A673 (cell line): ENCODE data around the gene G6PC1. TPM values are rescaled to one million over a fixed set of nuclear protein-coding genes. Genes with fewer than 3 reads are reported as not detected.
"Not testable (repeated sequence)": the region's sequence is repeated elsewhere in the genome, so short reads cannot be mapped to it uniquely, and the experiment has no call there.

Experiments used
- BruUV-seq: library from RNA; stranded (reverse); fragments of 400-500 nt; replicated peaks from 2 replicates; lab custom pipeline; 2021; lab: Mats Ljungman, UMichigan
- CTCF ChIA-PET: fragments of 300-600 bp; sonication (Branson Sonifier 250); formaldehyde crosslinking; loops from one replicate; lab custom pipeline; 2022; ENCODE audit warnings: antibody characterized with exemption; lab: Charles Lee
- POLR2A ChIA-PET: fragments of 300-600 bp; sonication (Branson Sonifier 250); formaldehyde crosslinking; loops from one replicate; lab custom pipeline; 2022; ENCODE audit warnings: antibody characterized with exemption; ENCODE audit not compliant: low non-redundant PET; lab: Charles Lee
- DNase-seq: peaks from one replicate; pipeline ENCODE4 v3.0.0-alpha.2; 2015; ENCODE audit warnings: low spot score
- H3K27ac ChIP-seq: fragments of 200-600 bp; sonication (generic); 2 replicates; pipeline ENCODE4 v1.5.1; 2016; ENCODE audit warnings: mixed run types, low read depth, mild to moderate bottlenecking, mixed read lengths, antibody characterized with exemption, low read length; ENCODE audit not compliant: poor library complexity, severe bottlenecking
- H3K27me3 ChIP-seq: fragments of 200-600 bp; sonication (generic); replicated peaks from 2 replicates; pipeline ENCODE4 v1.6.1; 2017; ENCODE audit warnings: mixed run types, low read depth, mild to moderate bottlenecking, mixed read lengths, antibody characterized with exemption, low read length; ENCODE audit not compliant: insufficient read depth, poor library complexity
- H3K36me3 ChIP-seq: fragments of 200-600 bp; sonication (generic); 2 replicates; pipeline ENCODE4 v1.6.1; 2016; ENCODE audit warnings: mixed run types, mild to moderate bottlenecking, mixed read lengths, antibody characterized with exemption, low read length; ENCODE audit not compliant: insufficient read depth, poor library complexity, severe bottlenecking
- H3K4me1 ChIP-seq: fragments of 200-600 bp; sonication (generic); 2 replicates; pipeline ENCODE4 v1.6.1; 2017; ENCODE audit warnings: mixed run types, mild to moderate bottlenecking, mixed read lengths, antibody characterized with exemption, low read length; ENCODE audit not compliant: insufficient read depth, poor library complexity, severe bottlenecking
- H3K4me3 ChIP-seq: fragments of 200-600 bp; sonication (generic); 2 replicates; pipeline ENCODE4 v1.5.1; 2016; ENCODE audit warnings: low read depth, mixed run types, mild to moderate bottlenecking, mixed read lengths, low read length; ENCODE audit not compliant: poor library complexity, severe bottlenecking
- H3K9me3 ChIP-seq: fragments of 200-600 bp; sonication (generic); 2 replicates; pipeline ENCODE4 v1.6.1; 2016; ENCODE audit warnings: mixed run types, low read depth, mild to moderate bottlenecking, mixed read lengths, antibody characterized with exemption, low read length; ENCODE audit not compliant: poor library complexity, severe bottlenecking
- CTCF ChIP-seq: fragments of 300-800, 200-600 bp; sonication (generic); conservative IDR thresholded peaks from 2 replicates; pipeline ENCODE4 v1.5.1; 2017; ENCODE audit warnings: low read depth, mild to moderate bottlenecking, antibody characterized with exemption, low read length, moderate library complexity, mixed read lengths
- EZH2 ChIP-seq: fragments of 200-600 bp; sonication (generic); IDR thresholded peaks from 2 replicates; pipeline ENCODE4 v1.6.1; 2017; ENCODE audit warnings: borderline replicate concordance, low read depth, mild to moderate bottlenecking, mixed read lengths, antibody characterized with exemption, low read length; ENCODE audit not compliant: poor library complexity, severe bottlenecking
- intact Hi-C: fragments of 100-400 bp; cut with micrococcal nuclease; formaldehyde crosslinking; loops from one replicate; pipeline ENCODE4 v1.10.0; 2022; ENCODE audit not compliant: unreplicated experiment
- total RNA-seq: library from RNA; stranded (reverse); gene quantifications from 2 replicates; pipeline ENCODE4 v1.2.3, GENCODE V29; 2021

Gene G6PC1
- total RNA-seq, 1 experiment from 2014 or later: not detected

DNA sequence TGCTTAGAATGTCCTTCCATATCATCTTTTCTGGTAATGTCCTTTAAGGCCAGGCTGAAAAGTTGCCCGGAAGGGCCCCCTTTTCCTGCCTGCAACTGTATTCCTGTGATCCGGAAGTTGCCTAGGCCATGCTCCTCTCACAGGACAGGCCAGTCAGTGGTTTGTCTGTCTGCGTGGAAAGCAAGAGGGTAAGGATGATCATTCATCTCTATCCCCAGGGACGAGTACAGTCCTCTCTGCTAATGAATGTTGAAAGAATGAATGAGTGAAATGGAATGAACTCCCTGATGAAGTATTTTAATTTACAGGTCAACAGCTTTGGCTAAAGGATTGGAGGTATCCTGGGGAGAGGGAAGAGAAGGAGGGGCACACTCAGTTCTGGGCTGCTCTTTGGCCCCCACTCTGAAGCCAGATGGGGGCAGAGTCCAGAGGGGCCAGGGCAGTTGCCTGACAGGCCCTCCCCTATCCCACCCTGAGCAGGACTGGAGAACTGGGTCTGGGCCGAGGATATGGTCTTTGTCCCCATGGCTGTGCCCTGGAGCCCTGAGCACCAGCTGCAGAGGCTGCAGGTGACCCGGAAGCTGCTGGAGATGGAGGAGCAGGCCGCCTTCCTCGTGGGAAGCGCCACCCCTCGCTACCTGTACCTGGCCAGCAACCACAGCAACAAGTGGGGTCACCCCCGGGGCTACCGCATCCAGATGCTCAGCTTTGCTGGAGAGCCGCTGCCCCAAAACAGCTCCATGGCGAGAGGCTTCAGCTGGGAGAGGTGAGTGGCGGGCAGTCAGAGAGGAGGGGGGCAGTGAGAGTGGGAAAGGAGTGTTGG lies 46.4 kb upstream of the G6PC1 start:
- Histone ChIP-seq H3K27ac (no peak overlapping the region), H3K4me3 (no peak overlapping the region), H3K9me3 (no peaks in the 10 kb centered on the region), H3K4me1 (no peaks in the 10 kb centered on the region), H3K36me3 (no peaks in the 10 kb centered on the region), H3K27me3 (no peaks in the 10 kb centered on the region)
- ChIA-PET CTCF (no interaction called here), POLR2A (no interaction called here)
- no TSS peak for BruUV-seq
- intact Hi-C loops: no loop called here
- TF ChIP-seq CTCF (no peak), EZH2 (no peak)
- DNase-seq: no peak

GRCh38 chr17:42855048-42855596 lies 45.5 kb upstream of the G6PC1 start:
- no peaks in the 10 kb centered on the region for H3K4me1 ChIP-seq
- no peak overlapping the region for H3K4me3 ChIP-seq
- H3K27me3 ChIP-seq: no peaks in the 10 kb centered on the region
- no peaks in the 10 kb centered on the region for H3K36me3 ChIP-seq
- no peak for TF ChIP-seq EZH2
- no peak for TF ChIP-seq CTCF
- POLR2A ChIA-PET: no interaction called here
- DNase-seq: no peak
- CTCF ChIA-PET: no interaction called here
- no TSS peak for BruUV-seq
- no peak overlapping the region for H3K27ac ChIP-seq
- no peaks in the 10 kb centered on the region for H3K9me3 ChIP-seq
- intact Hi-C loops: no loop called here

DNA sequence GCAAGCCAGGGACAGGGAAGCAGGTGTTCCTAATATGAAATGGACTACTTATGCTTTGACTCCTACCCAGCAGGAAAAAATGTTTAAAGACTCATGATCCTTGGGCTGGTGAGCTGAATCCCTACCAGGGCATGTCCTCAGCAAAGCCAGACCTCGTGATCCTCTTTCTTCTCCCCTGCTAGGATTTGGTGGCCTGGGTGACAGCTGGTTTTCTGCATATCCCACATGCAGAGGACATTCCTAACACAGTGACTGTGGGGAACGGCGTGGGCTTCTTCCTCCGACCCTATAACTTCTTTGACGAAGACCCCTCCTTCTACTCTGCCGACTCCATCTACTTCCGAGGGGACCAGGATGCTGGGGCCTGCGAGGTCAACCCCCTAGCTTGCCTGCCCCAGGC lies 44.5 kb upstream of the G6PC1 start:
- H3K9me3 ChIP-seq, H3K27ac ChIP-seq, DNase-seq, H3K36me3 ChIP-seq, POLR2A ChIA-PET, H3K27me3 ChIP-seq, intact Hi-C loops, CTCF ChIA-PET, H3K4me1 ChIP-seq, BruUV-seq, H3K4me3 ChIP-seq: not testable (repeated sequence)

GRCh38 chr17:42856516-42856915 lies 44.1 kb upstream of the G6PC1 start:
- BruUV-seq, intact Hi-C loops, DNase-seq, POLR2A ChIA-PET, H3K4me1 ChIP-seq, H3K27me3 ChIP-seq, H3K27ac ChIP-seq, H3K36me3 ChIP-seq, H3K9me3 ChIP-seq, CTCF ChIA-PET, H3K4me3 ChIP-seq: not testable (repeated sequence)
